Ovary (tissue), 3 donors: Measurements from ENCODE around the gene SPOCK1.

Source experiments
- CTCF ChIP-seq, 3 donors: fragments of 450-650 bp in 2 of 3; fragments of 200-600 bp in 1 of 3; IDR thresholded peaks; one replicate each; pipeline versions ENCODE4 v1.5.1 to v1.8.0; 2016 to 2022; ENCODE audit warnings: antibody characterized with exemption in 3 of 3, mild to moderate bottlenecking in 1 of 3
- POLR2A ChIP-seq: fragments of 450-650 bp; IDR thresholded peaks from one replicate; pipeline ENCODE4 v1.6.1; 2017; ENCODE audit warnings: antibody characterized with exemption, mild to moderate bottlenecking, moderate library complexity
- donor health status: DM: no; HTN: no; CAD: no.

- TF ChIP-seq CTCF (IDR thresholded peaks at IDR 0.05) (no peak), POLR2A (no peak)
Measured at GRCh38 chr5:137037848-137038247, 461.3 kb downstream of the SPOCK1 start.
